ENCODE results near the gene MIF4GD.

DNA sequence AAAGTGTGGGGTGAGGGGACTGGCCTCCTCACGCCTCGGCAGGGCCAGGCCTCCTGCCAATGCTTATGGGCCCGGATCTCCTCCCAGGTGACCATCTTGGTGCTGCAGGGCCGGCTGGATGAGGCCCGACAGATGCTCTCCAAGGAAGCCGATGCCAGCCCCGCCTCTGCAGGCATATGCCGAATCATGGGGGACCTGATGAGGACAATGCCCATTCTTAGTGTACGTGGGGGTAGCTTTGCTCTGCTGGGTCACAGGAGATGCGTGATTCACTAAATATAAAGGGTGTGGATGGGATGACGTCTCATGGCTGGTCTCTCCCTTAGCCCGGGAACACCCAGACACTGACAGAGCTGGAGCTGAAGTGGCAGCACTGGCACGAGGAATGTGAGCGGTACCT is 46.0 kb downstream of the MIF4GD start:
- TF ChIP-seq, protein P1, sequence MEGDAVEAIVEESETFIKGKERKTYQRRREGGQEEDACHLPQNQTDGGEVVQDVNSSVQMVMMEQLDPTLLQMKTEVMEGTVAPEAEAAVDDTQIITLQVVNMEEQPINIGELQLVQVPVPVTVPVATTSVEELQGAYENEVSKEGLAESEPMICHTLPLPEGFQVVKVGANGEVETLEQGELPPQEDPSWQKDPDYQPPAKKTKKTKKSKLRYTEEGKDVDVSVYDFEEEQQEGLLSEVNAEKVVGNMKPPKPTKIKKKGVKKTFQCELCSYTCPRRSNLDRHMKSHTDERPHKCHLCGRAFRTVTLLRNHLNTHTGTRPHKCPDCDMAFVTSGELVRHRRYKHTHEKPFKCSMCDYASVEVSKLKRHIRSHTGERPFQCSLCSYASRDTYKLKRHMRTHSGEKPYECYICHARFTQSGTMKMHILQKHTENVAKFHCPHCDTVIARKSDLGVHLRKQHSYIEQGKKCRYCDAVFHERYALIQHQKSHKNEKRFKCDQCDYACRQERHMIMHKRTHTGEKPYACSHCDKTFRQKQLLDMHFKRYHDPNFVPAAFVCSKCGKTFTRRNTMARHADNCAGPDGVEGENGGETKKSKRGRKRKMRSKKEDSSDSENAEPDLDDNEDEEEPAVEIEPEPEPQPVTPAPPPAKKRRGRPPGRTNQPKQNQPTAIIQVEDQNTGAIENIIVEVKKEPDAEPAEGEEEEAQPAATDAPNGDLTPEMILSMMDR (IDR thresholded peaks at IDR 0.05): no peak
- TF ChIP-seq MXD4 (CRISPR knock-in tag; IDR thresholded peaks at IDR 0.05; ENCODE audit: borderline replicate concordance) (no peak), ZNF138 (CRISPR knock-in tag; conservative IDR thresholded peaks at IDR 0.05) (no peak), ZNF416 (CRISPR knock-in tag; IDR thresholded peaks at IDR 0.05) (no peak), ELF4 (CRISPR knock-in tag; IDR thresholded peaks at IDR 0.05; ENCODE audit: low read depth) (no peak), NR3C1 (CRISPR knock-in tag; conservative IDR thresholded peaks at IDR 0.05; ENCODE audit: low read depth) (no peak)
